ENCODE data around the gene SOX14. TPM values are rescaled to one million over a fixed set of nuclear protein-coding genes. Genes with fewer than 3 reads are reported as not detected.
A peak's percentile ranks its signal among the peaks of the same experiment; 100 is the strongest.

SOX14 gene
- total RNA-seq, 6 experiments from 2014 or later: not detected

DNA sequence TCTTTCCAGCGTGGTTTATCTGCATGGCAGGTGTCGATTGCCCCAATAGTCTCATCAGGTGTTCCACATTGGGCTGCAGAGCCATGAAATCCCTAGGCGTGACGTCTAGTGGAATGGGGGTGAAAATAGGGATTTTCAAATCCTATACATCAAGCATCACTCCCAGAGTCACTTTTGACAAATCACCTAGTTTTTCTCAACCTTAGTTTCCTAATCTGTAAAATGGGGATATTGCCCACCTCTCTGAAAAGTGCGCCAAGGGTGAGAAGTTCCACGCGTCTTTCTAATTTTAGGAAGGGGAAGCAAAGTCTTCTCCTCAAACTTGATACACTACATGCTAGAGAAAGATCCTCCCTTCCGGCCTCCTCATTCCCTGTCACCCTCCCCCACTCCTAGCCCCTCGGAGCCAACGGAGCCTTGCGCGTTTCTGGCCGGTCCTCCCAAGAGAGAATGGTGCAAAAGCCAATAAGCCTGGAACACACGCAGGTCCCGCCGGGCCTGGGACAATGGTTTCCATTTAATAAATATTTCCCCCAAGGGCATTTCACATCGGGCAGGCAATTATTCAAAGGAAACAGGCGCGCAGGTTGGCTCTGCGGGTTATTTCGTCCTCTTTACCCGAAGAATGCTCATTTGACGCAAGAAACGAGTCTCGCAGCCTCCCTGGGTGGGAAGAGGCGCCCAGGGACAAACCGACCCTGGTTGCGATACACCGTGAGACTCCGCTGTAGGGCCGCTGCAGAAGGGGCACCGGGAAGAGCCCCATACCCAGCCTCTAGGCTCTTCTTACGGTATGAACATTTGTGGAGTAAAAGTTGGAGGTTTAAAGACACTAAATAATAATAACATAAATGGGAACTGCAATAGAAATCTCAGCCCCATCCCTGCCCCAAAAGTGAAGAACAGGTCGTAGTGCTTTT lies 1.2 kb upstream of the SOX14 start:
- no peak for DNase-seq
- no peaks in the 10 kb centered on the region for H3K9me3 Mint-ChIP-seq
- no peaks in the 10 kb centered on the region for H3K36me3 Mint-ChIP-seq (ENCODE audit: low read depth)
- no peak overlapping the region for H3K27ac Mint-ChIP-seq
- no peak overlapping the region for H3K4me3 Mint-ChIP-seq
- no peaks in the 10 kb centered on the region for H3K4me1 Mint-ChIP-seq (ENCODE audit: low read depth)
- H3K27me3 Mint-ChIP-seq (ENCODE audit: insufficient read depth): peaks cover 64% of the 10 kb centered on the region
- TF ChIP-seq, protein P1, sequence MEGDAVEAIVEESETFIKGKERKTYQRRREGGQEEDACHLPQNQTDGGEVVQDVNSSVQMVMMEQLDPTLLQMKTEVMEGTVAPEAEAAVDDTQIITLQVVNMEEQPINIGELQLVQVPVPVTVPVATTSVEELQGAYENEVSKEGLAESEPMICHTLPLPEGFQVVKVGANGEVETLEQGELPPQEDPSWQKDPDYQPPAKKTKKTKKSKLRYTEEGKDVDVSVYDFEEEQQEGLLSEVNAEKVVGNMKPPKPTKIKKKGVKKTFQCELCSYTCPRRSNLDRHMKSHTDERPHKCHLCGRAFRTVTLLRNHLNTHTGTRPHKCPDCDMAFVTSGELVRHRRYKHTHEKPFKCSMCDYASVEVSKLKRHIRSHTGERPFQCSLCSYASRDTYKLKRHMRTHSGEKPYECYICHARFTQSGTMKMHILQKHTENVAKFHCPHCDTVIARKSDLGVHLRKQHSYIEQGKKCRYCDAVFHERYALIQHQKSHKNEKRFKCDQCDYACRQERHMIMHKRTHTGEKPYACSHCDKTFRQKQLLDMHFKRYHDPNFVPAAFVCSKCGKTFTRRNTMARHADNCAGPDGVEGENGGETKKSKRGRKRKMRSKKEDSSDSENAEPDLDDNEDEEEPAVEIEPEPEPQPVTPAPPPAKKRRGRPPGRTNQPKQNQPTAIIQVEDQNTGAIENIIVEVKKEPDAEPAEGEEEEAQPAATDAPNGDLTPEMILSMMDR (IDR thresholded peaks at IDR 0.05): no peak

DNA sequence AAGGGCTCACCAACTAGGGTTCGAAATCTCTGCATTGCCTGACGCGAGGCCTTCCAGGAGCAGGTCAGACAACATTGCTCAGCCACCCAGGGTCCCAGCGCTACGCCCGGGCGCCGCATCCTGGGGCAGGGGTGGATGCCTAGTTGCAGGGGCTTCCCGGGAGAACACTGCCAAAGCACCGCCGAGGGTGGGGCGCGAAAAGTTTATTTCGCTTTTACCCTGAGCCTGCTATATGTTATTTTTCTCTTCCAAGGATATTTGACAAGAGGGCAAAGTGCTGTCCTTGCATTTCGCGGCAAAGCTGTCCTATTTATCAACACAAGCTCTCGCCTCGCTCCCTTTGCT lies 549 bp upstream of the SOX14 start:
- TF ChIP-seq, protein P1 (IDR thresholded peaks at IDR 0.05): no peak

DNA sequence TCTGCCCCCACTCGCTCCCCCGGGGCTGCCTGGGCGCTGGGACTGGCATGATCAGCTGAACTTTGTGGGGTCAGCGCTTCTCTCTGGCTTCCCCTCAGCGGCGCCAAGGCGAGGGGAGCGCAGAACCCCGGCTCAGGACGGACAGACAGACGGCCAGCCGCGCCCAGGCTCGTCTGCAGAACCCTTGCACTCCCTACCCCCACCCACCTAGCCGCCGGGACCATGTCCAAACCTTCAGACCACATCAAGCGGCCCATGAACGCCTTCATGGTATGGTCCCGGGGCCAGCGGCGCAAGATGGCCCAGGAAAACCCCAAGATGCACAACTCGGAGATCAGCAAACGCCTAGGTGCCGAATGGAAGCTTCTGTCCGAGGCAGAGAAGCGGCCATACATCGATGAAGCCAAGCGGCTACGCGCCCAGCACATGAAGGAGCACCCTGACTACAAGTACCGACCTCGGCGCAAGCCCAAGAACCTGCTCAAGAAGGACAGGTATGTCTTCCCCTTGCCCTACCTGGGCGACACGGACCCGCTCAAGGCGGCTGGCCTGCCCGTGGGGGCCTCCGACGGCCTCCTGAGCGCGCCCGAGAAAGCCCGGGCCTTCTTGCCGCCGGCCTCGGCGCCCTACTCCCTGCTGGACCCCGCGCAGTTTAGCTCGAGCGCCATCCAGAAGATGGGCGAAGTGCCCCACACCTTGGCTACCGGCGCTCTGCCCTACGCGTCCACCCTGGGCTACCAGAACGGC lies 621 bp downstream of the SOX14 start:
- TF ChIP-seq, protein P1 (IDR thresholded peaks at IDR 0.05): no peak
- no peak for DNase-seq
- Mint-ChIP-seq H3K4me1 (ENCODE audit: low read depth) (no peaks in the 10 kb centered on the region), H3K36me3 (ENCODE audit: low read depth) (peaks cover 3% of the 10 kb centered on the region; the same call in 1 of the 2 replicates), H3K9me3 (no peaks in the 10 kb centered on the region), H3K4me3 (no peak overlapping the region), H3K27ac (no peak overlapping the region), H3K27me3 (ENCODE audit: insufficient read depth) (peaks cover 68% of the 10 kb centered on the region)

More for the DNA sequence above, 549 bp upstream of the SOX14 start:
- H3K4me3 Mint-ChIP-seq: 0 out of 2 replicates have a peak overlapping the region, but pooled peaks have one; percentile 36
- H3K9me3 Mint-ChIP-seq: no peaks in the 10 kb centered on the region
- peaks cover 65% of the 10 kb centered on the region for H3K27me3 Mint-ChIP-seq (ENCODE audit: insufficient read depth)
- H3K4me1 Mint-ChIP-seq (ENCODE audit: low read depth): no peaks in the 10 kb centered on the region
- H3K36me3 Mint-ChIP-seq (ENCODE audit: low read depth): no peaks in the 10 kb centered on the region
- H3K27ac Mint-ChIP-seq: no peak overlapping the region
- no peak for DNase-seq

DNA sequence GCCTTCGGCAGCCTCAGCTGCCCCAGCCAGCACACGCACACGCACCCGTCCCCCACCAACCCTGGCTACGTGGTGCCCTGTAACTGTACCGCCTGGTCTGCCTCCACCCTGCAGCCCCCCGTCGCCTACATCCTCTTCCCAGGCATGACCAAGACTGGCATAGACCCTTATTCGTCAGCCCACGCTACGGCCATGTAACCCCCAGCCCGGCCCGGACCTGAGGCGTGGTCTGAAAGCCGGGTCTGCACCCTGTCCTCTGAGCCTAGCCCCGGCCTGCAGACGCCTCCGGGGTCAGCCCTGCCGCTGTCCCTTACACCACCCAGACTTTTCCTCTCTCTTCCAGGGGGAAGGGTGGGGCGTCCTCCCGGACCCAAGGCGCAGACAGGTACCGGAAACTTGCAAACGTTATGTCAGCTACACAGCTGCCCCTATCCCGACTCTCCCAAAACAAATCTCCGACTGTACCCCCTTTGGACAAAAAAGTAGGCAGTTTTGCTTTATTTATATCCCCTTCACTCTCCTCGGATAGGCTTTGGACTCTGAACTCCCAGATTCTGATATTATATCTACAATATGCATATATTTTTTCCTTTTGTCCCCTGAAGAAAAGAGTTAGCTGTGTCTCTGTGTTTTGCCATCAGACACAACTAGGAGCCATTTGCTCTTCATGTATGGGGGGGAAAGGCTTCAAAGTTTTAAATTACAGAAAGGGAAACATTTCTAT lies 1.4 kb downstream of the SOX14 start:
- Mint-ChIP-seq H3K9me3 (no peaks in the 10 kb centered on the region), H3K27me3 (ENCODE audit: insufficient read depth) (peaks cover 74% of the 10 kb centered on the region), H3K4me3 (no peak overlapping the region), H3K4me1 (ENCODE audit: low read depth) (no peaks in the 10 kb centered on the region), H3K36me3 (ENCODE audit: low read depth) (peaks cover 5% of the 10 kb centered on the region; the same call in 1 of the 2 replicates), H3K27ac (no peak overlapping the region)
- DNase-seq: no peak
- TF ChIP-seq, protein P1 (IDR thresholded peaks at IDR 0.05): no peak
